Suprapubic skin (tissue), 4 donors: Measurements from ENCODE around the gene RAB27B.

Experiments
- CTCF ChIP-seq, 2 donors: fragments of 200-600 bp in 1 of 2; fragments of 450-650 bp in 1 of 2; sonication (generic) in 1 of 2; IDR thresholded peaks; one replicate each; pipeline ENCODE4 v1.5.1; 2016 to 2019; ENCODE audit warnings: antibody characterized with exemption in 2 of 2, mild to moderate bottlenecking in 1 of 2, moderate library complexity in 1 of 2
- POLR2A ChIP-seq, 2 donors: fragments of 450-650 bp; IDR thresholded peaks; one replicate each; pipeline ENCODE4 v1.6.1; 2017; ENCODE audit warnings: antibody characterized with exemption in 2 of 2, mild to moderate bottlenecking in 2 of 2, moderate library complexity in 2 of 2
- POLR2AphosphoS5 ChIP-seq, 3 donors: sonication (generic); formaldehyde crosslinking; IDR thresholded peaks; one replicate each; pipeline ENCODE4 v1.6.1; 2017; ENCODE audit warnings: antibody characterized with exemption in 3 of 3

- TF ChIP-seq POLR2AphosphoS5 (IDR thresholded peaks at IDR 0.05) (no peak), CTCF (IDR thresholded peaks at IDR 0.05) (no peak), POLR2A (IDR thresholded peaks at IDR 0.05) (no peak)
Measured at GRCh38 chr18:54828986-54829385, 709 bp downstream of the RAB27B start.
